ENCODE data around the gene LTB4R.

DNA sequence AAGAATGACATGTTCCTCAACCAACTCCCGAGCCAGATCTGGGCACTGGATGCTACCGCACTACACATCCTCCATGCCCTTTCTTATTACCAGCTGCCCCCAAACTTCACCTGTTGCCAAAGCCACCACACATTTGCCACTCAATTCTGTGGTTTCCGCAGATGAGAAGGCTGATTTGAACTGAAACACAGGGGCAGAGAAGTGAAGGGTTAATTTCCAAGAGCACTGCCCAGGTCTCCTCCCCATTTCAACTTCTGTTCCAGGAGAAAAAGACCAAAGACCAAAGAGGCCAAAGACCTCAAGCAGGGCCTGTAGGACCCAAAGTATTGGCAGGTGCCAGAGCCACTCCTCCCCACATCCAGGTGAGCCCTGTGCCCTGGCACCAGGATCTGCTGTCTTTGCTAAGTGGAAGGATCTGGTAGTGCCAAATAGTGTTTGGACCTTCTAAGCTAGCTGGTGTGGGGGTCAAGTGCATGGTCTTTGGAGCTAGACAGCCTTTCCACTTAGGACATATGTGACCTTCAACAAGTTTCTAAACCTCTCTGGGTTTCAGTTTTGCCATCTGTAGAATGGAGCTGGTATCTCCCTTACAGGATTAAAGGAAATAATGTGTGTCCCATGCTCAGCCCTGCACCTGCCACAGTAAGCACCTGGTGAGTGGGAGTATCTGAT lies 19.7 kb upstream of the LTB4R start:
- TF ChIP-seq, protein P1, sequence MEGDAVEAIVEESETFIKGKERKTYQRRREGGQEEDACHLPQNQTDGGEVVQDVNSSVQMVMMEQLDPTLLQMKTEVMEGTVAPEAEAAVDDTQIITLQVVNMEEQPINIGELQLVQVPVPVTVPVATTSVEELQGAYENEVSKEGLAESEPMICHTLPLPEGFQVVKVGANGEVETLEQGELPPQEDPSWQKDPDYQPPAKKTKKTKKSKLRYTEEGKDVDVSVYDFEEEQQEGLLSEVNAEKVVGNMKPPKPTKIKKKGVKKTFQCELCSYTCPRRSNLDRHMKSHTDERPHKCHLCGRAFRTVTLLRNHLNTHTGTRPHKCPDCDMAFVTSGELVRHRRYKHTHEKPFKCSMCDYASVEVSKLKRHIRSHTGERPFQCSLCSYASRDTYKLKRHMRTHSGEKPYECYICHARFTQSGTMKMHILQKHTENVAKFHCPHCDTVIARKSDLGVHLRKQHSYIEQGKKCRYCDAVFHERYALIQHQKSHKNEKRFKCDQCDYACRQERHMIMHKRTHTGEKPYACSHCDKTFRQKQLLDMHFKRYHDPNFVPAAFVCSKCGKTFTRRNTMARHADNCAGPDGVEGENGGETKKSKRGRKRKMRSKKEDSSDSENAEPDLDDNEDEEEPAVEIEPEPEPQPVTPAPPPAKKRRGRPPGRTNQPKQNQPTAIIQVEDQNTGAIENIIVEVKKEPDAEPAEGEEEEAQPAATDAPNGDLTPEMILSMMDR (conservative IDR thresholded peaks at IDR 0.05 in 1 of 2, IDR thresholded peaks at IDR 0.05 in 1 of 2; ENCODE audit: extremely low read depth in 1 of 2, insufficient read depth in 1 of 2, low read depth in 1 of 2, low read length in 2 of 2) = no peak
- no peak for TF ChIP-seq EZH2 (IDR thresholded peaks at IDR 0.05; ENCODE audit: borderline replicate concordance, low read length)

Data from mammary epithelial cell (primary cell).